Measurements from ENCODE around the gene GJC1. TPM values are rescaled to one million over a fixed set of nuclear protein-coding genes. Genes with fewer than 3 reads are reported as not detected.

GJC1 gene
- total and polyA plus RNA-seq, 3 donors from 2014 or later, result 16.9 to 21.0 (median 19.3) TPM

- WGBS, 2 donors, result 38 to 40% methylated on average over 1 of the region's 1 CpG
- DNase-seq, result peak; percentile 82
- Histone ChIP-seq H3K36me3 (ENCODE audit: low read depth, missing control alignments) (no peaks in the 10 kb centered on the region), H3K27ac (no peak overlapping the region), H3K9me3 (no peaks in the 10 kb centered on the region), H3K4me1 (no peaks in the 10 kb centered on the region), H3K4me3 (no peak overlapping the region), H3K27me3 (no peaks in the 10 kb centered on the region)
- peak; percentile 88 to 89 (median 88) for TF ChIP-seq CTCF (IDR thresholded peaks at IDR 0.05)
- no peak for TF ChIP-seq POLR2A (IDR thresholded peaks at IDR 0.05)
- intact Hi-C loops (cut with DNase I; ENCODE audit: low total_unique reads), result no loop called here
Measured at GRCh38 chr17:44865231-44865660, 35.2 kb upstream of the GJC1 start.

GRCh38 chr17:44864831-44865230, 34.7 kb upstream of the GJC1 start:
- WGBS, 2 donors, result 68 to 73% methylated on average over 9 to 10 of the region's 10 CpGs
- Histone ChIP-seq H3K27me3 (no peaks in the 10 kb centered on the region), H3K27ac (no peak overlapping the region), H3K4me1 (no peaks in the 10 kb centered on the region), H3K9me3 (no peaks in the 10 kb centered on the region), H3K4me3 (no peak overlapping the region), H3K36me3 (ENCODE audit: low read depth, missing control alignments) (no peaks in the 10 kb centered on the region)
- no peak for TF ChIP-seq CTCF (IDR thresholded peaks at IDR 0.05)
- TF ChIP-seq POLR2A (IDR thresholded peaks at IDR 0.05), result no peak
- DNase-seq, result no peak
- intact Hi-C loops (cut with DNase I; ENCODE audit: low total_unique reads), result loop anchor here (5.0 kb wide), 1 partner anchor 88 kb away; no protein-coding TSS in a partner anchor

GRCh38 chr17:44863061-44863918, 33.2 kb upstream of the GJC1 start:
- 74 to 86% methylated on average over 12 of the region's 12 CpGs for WGBS, 2 donors
- no peaks in the 10 kb centered on the region for H3K27me3 ChIP-seq
- no peak for TF ChIP-seq POLR2A (IDR thresholded peaks at IDR 0.05)
- no peak for TF ChIP-seq CTCF (IDR thresholded peaks at IDR 0.05)
- no peaks in the 10 kb centered on the region for H3K4me1 ChIP-seq
- H3K36me3 ChIP-seq (ENCODE audit: low read depth, missing control alignments), result no peaks in the 10 kb centered on the region
- intact Hi-C loops (cut with DNase I; ENCODE audit: low total_unique reads), result loop anchor here (5.0 kb wide), 1 partner anchor 86 kb away; no protein-coding TSS in a partner anchor
- H3K4me3 ChIP-seq, result no peak overlapping the region
- DNase-seq, result no peak
- no peak overlapping the region for H3K27ac ChIP-seq
- no peaks in the 10 kb centered on the region for H3K9me3 ChIP-seq

GRCh38 chr17:44862278-44862914, 32.3 kb upstream of the GJC1 start:
- no peaks in the 10 kb centered on the region for H3K4me1 ChIP-seq
- no peak overlapping the region for H3K4me3 ChIP-seq
- no peaks in the 10 kb centered on the region for H3K36me3 ChIP-seq (ENCODE audit: low read depth, missing control alignments)
- TF ChIP-seq CTCF (IDR thresholded peaks at IDR 0.05) (no peak), POLR2A (IDR thresholded peaks at IDR 0.05) (no peak)
- intact Hi-C loops (cut with DNase I; ENCODE audit: low total_unique reads), result loop anchor here (5.0 kb wide), 1 partner anchor 85 kb away; no protein-coding TSS in a partner anchor
- H3K27ac ChIP-seq, result no peak overlapping the region
- no peaks in the 10 kb centered on the region for H3K27me3 ChIP-seq
- WGBS, 2 donors, result 87 to 95% methylated on average over 4 to 9 of the region's 9 CpGs
- no peaks in the 10 kb centered on the region for H3K9me3 ChIP-seq
- DNase-seq, result no peak

All from testis (tissue), 3 donors.